GM12878 (cell line): Measurements from ENCODE around the gene B3GNT4. TPM values are rescaled to one million over a fixed set of nuclear protein-coding genes. Genes with fewer than 3 reads are reported as not detected.
A peak's percentile ranks its signal among the peaks of the same experiment; 100 is the strongest.

Experiments used
- ATAC-seq: fragments of 200-7000 bp; cut with Tn5 transposase; 3 replicates; pipeline ENCODE4 v1.9.1; 2020; ENCODE audit warnings: mild to moderate bottlenecking, moderate library complexity
- BruUV-seq: library from RNA; stranded (reverse); fragments of 400-500 nt; replicated peaks from 2 replicates; lab custom pipeline; 2021; lab: Mats Ljungman, UMichigan
- CTCF ChIA-PET: fragments of 300-600 bp; sonication (Branson Sonifier 250); formaldehyde crosslinking; extraction: SDS; loops from one replicate; lab custom pipeline; 2021; ENCODE audit warnings: inconsistent platforms; lab: Yijun Ruan, JAX
- POLR2A ChIA-PET: fragments of 350-600 bp; formaldehyde crosslinking; extraction: SDS; loops from one replicate; lab custom pipeline; 2021; ENCODE audit warnings: inconsistent platforms; lab: Charles Lee
- RAD21 ChIA-PET: fragments of 300-600 bp; sonication (Branson Sonifier 250); formaldehyde crosslinking; loops from one replicate; lab custom pipeline; 2023; ENCODE audit warnings: antibody characterized with exemption; ENCODE audit not compliant: unreplicated experiment; lab: Charles Lee
- SMC1A ChIA-PET: fragments of 300-600 bp; sonication (Branson Sonifier 250); formaldehyde crosslinking; loops from one replicate; lab custom pipeline; 2023; ENCODE audit not compliant: unreplicated experiment, uncharacterized antibody; lab: Charles Lee
- DNase-seq: peaks from one replicate; pipeline ENCODE4 v3.0.0-alpha.2; 2011; ENCODE audit warnings: low read depth, low spot score
- FAIRE-seq: peaks from 3 replicates; lab custom pipeline; 2011; peaks lifted over from hg19 to GRCh38; lab: Jason Lieb, UNC
- H2AFZ ChIP-seq: 2 replicates; pipeline ENCODE4 v1.6.0; 2011; ENCODE audit warnings: low read depth, low read length, control low read depth; ENCODE audit not compliant: control insufficient read depth
- H3K27ac ChIP-seq: 2 replicates; pipeline ENCODE4 v1.5.1; 2011; ENCODE audit warnings: control low read depth; ENCODE audit not compliant: control insufficient read depth, insufficient read depth
- H3K27me3 ChIP-seq, 2 experiments: replicated peaks in 1 of 2; 2 replicates each; pipeline versions ENCODE4 v1.6.0 to v1.6.1; 2011; ENCODE audit warnings: low read length in 1 of 2; ENCODE audit not compliant: control insufficient read depth in 2 of 2, insufficient read depth in 2 of 2
- H3K36me3 ChIP-seq, 2 experiments: 2 replicates each; pipeline ENCODE4 v1.5.1; 2011; ENCODE audit warnings: low read length in 1 of 2; ENCODE audit not compliant: control insufficient read depth in 2 of 2, insufficient read depth in 2 of 2
- H3K4me1 ChIP-seq: 2 replicates; pipeline ENCODE4 v1.6.1; 2011; ENCODE audit warnings: mild to moderate bottlenecking, low read length, moderate library complexity, mixed read lengths; ENCODE audit not compliant: control insufficient read depth, insufficient read depth
- H3K4me2 ChIP-seq: 2 replicates; pipeline ENCODE4 v1.6.0; 2011; ENCODE audit warnings: control low read depth; ENCODE audit not compliant: control insufficient read depth, insufficient read depth
- H3K4me3 ChIP-seq: fragments of 200-600 bp; sonication (generic); 2 replicates; pipeline ENCODE4 v1.5.1; 2016
- H3K79me2 ChIP-seq: 2 replicates; pipeline ENCODE4 v1.6.0; 2011; ENCODE audit warnings: low read length; ENCODE audit not compliant: control insufficient read depth, insufficient read depth
- H3K9ac ChIP-seq: 2 replicates; pipeline ENCODE4 v1.8.0; 2011; ENCODE audit warnings: low read length, control low read depth, mixed read lengths; ENCODE audit not compliant: control insufficient read depth, insufficient read depth
- H3K9me3 ChIP-seq: replicated peaks from 3 replicates; pipeline ENCODE4 v1.5.1; 2011; ENCODE audit warnings: mild to moderate bottlenecking, low read length; ENCODE audit not compliant: control insufficient read depth, insufficient read depth
- H4K20me1 ChIP-seq: 2 replicates; pipeline ENCODE4 v1.6.0; 2011; ENCODE audit not compliant: control insufficient read depth, insufficient read depth
- RAD21 ChIP-seq: IDR thresholded peaks from 2 replicates; pipeline ENCODE4 v1.6.1; 2011; ENCODE audit warnings: mild to moderate bottlenecking, low read depth, low read length, moderate library complexity; ENCODE audit not compliant: insufficient read depth
- ZBTB40 ChIP-seq: fragments of 450-650 bp; IDR thresholded peaks from 2 replicates; pipeline ENCODE4 v1.6.1; 2016; ENCODE audit warnings: mild to moderate bottlenecking, moderate library complexity, borderline replicate concordance
- WGBS: methylation state at CpG from one replicate; pipeline ENCODE4 v1.1.6; 2016; ENCODE audit warnings: low lambda C conversion rate; ENCODE audit not compliant: insufficient replicate concordance, insufficient coverage; ENCODE audit errors: missing lambda C conversion rate; 5-methylcytosine and 5-hydroxymethylcytosine counted together
- in situ Hi-C: fragments of 300-500 bp; cut with MboI; formaldehyde crosslinking; loops from 9 replicates; pipeline ENCODE4 v1.14.3; 2018; ENCODE audit warnings: mixed read lengths
- intact Hi-C: fragments of 100-400 bp; cut with micrococcal nuclease; formaldehyde crosslinking; loops from one replicate; pipeline ENCODE4 v1.14.2; 2022; ENCODE audit not compliant: unreplicated experiment
- polyA plus RNA-seq, 11 experiments: library from polyadenylated mRNA; depleted of rRNA in 4 of 11; unstranded in 6 of 11; stranded (reverse) in 5 of 11; fragments of >200 nt; fragmentation: Nextera tagmentation in 4 of 11; fragmentation: Illumina TruSeq in 1 of 11; extraction: Ambion mirVana in 4 of 11; extraction: Trizol in 1 of 11; gene quantifications; 1 replicate in 1 of 11; 2 replicates in 10 of 11; pipeline versions ENCODE4 v1.2.1 to v1.2.3, GENCODE V29; 2011 to 2016; ENCODE audit warnings: inconsistent platforms in 2 of 11, missing spikeins in 2 of 11, low read depth in 1 of 11
- total RNA-seq, 4 experiments: library from RNA; depleted of rRNA in 3 of 4; stranded (reverse); fragments of >200 nt in 3 of 4; fragmentation: Illumina TruSeq in 1 of 4; extraction: Trizol in 1 of 4; gene quantifications; 2 replicates each; pipeline versions ENCODE4 v1.2.1 to v1.2.3, GENCODE V29; 2013 to 2021

Gene B3GNT4
- total and polyA plus RNA-seq, 10 of the 15 experiments (the other 5 are each of a cell fraction or from before 2014, with no cell fraction given): 0.04 to 0.95 (median 0.88) TPM; not detected in 7

GRCh38 chr12:122245553-122245952 lies 42.0 kb downstream of the B3GNT4 start:
- no peaks in the 10 kb centered on the region for H4K20me1 ChIP-seq
- ChIA-PET SMC1A (interaction anchor here (0.6 to 2.2 kb wide), 4 partner anchors 20 to 177 kb away, joined by 3 to 6 read pairs (median 5); partner anchors contain the start of genes DIABLO and VPS33A), POLR2A (interaction anchor here (0.6 to 1.1 kb wide), 4 partner anchors 7 to 21 kb away, joined by 3 to 4 read pairs (median 3); no protein-coding TSS in a partner anchor), RAD21 (interaction anchor here (1.0 to 1.8 kb wide), 2 partner anchors 21 to 79 kb away, joined by 4 to 7 read pairs; partner anchors contain the start of gene VPS33A), CTCF (interaction anchor here (1.5 to 1.7 kb wide), 2 partner anchors 20 to 22 kb away, joined by 4 to 7 read pairs; no protein-coding TSS in a partner anchor)
- intact Hi-C loops (no loop called here), in situ Hi-C loops (no loop called here)
- FAIRE-seq (no peak), ATAC-seq (no peak), DNase-seq (no peak)
- no peak overlapping the region; the same call in 1 of the 2 replicates for H2AFZ ChIP-seq
- no peak overlapping the region for H3K27ac ChIP-seq
- H3K4me3 ChIP-seq: no peak overlapping the region
- H3K9ac ChIP-seq: no peak overlapping the region
- peaks cover 0 to 6% of the 10 kb centered on the region in 2 experiments; a peak in 2 of 4 replicates for H3K36me3 ChIP-seq
- 0 out of 2 replicates have a peak overlapping the region, but pooled peaks have one; percentile 33 for H3K4me2 ChIP-seq
- no peaks in the 10 kb centered on the region for H3K9me3 ChIP-seq
- no TSS peak for BruUV-seq
- no peaks in the 10 kb centered on the region for H3K79me2 ChIP-seq
- H3K27me3 ChIP-seq: no peaks in the 10 kb centered on the region
- TF ChIP-seq RAD21 (no peak), ZBTB40 (peak; percentile 88)
- TF ChIP-seq, all 136 proteins: peak for 1
- 100% methylated on average over 1 of the region's 1 CpG for WGBS
- H3K4me1 ChIP-seq: peaks cover 15% of the 10 kb centered on the region
